ENCODE data around the gene ARID5A.

Gene ARID5A

GRCh38 chr2:96511851-96512250 lies 24.7 kb upstream of the ARID5A start:
- no peak for ATAC-seq (replicated peaks)
- Mint-ChIP-seq H3K27me3 (peaks cover 24 to 27% of the 10 kb centered on the region in 2 donors), H3K27ac (no peak overlapping the region), H3K36me3 (peaks cover 2 to 3% of the 10 kb centered on the region in 2 donors), H3K4me3 (no peak overlapping the region), H3K4me1 (peaks cover 17 to 28% of the 10 kb centered on the region in 2 donors), H3K9me3 (no peaks in the 10 kb centered on the region)
- DNase-seq = no peak

GRCh38 chr2:96512341-96512740 lies 24.2 kb upstream of the ARID5A start:
- no peak overlapping the region for H3K27ac Mint-ChIP-seq
- DNase-seq = no peak
- H3K9me3 Mint-ChIP-seq = peaks cover 4% of the 10 kb centered on the region in 2 donors
- peaks cover 24 to 27% of the 10 kb centered on the region in 2 donors for H3K27me3 Mint-ChIP-seq
- H3K36me3 Mint-ChIP-seq = peaks cover 5 to 7% of the 10 kb centered on the region in 2 donors
- no peak overlapping the region for H3K4me3 Mint-ChIP-seq
- peaks cover 17 to 26% of the 10 kb centered on the region in 2 donors for H3K4me1 Mint-ChIP-seq
- ATAC-seq (replicated peaks) = no peak

- Mint-ChIP-seq H3K4me3 (no peak overlapping the region), H3K4me1 (peaks cover 6 to 7% of the 10 kb centered on the region in 2 donors), H3K36me3 (peaks cover 5 to 7% of the 10 kb centered on the region in 2 donors), H3K27ac (no peak overlapping the region), H3K9me3 (peaks cover 7% of the 10 kb centered on the region in 2 donors), H3K27me3 (peaks cover 16 to 19% of the 10 kb centered on the region in 2 donors)
- DNase-seq (no peak), ATAC-seq (replicated peaks) (no peak)
These were observed 22.0 kb upstream of the ARID5A start for GRCh38 chr2:96514521-96514920.

- H3K9me3 Mint-ChIP-seq = peaks cover 7% of the 10 kb centered on the region in 2 donors
- DNase-seq = no peak
- ATAC-seq (replicated peaks) = no peak
These were observed 19.5 kb upstream of the ARID5A start for GRCh38 chr2:96517079-96517478.

DNA sequence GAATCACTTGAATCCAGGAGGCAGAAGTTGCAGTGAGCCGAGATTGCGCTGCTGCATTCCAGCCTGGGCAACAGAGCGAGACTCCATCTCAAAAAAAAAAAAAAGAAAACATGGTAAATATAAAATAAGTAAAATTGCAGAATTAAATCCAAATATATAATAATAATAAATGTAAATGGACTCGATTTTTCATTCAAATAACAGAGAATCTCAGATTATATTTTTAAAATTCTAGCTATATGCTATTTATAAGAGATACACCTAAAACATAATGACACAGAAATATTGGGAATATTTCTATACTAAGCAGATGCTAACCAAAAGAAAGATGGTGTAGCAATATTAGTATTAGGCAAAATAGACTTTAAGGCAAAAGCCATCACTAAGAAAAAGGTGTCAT lies 16.3 kb upstream of the ARID5A start:
- ATAC-seq (replicated peaks) = no peak
- no peak overlapping the region for H3K4me3 Mint-ChIP-seq
- DNase-seq = no peak

More at GRCh38 chr2:96517079-96517478, 19.5 kb upstream of the ARID5A start:
- peaks cover under 1 to 3% of the 10 kb centered on the region in 2 donors for H3K4me1 Mint-ChIP-seq
- H3K27me3 Mint-ChIP-seq = no peaks in the 10 kb centered on the region
- H3K4me3 Mint-ChIP-seq = no peak overlapping the region
- peaks cover 5 to 7% of the 10 kb centered on the region in 2 donors for H3K36me3 Mint-ChIP-seq
- no peak overlapping the region for H3K27ac Mint-ChIP-seq

GRCh38 chr2:96520697-96521096 lies 15.9 kb upstream of the ARID5A start:
- peaks cover 5 to 7% of the 10 kb centered on the region in 2 donors for H3K36me3 Mint-ChIP-seq
- H3K4me3 Mint-ChIP-seq = no peak overlapping the region
- ATAC-seq (replicated peaks) (no peak), DNase-seq (no peak)
- H3K27me3 Mint-ChIP-seq = peaks cover 0 to 10% of the 10 kb centered on the region in 2 donors
- peaks cover 7% of the 10 kb centered on the region in 2 donors for H3K9me3 Mint-ChIP-seq
- no peak overlapping the region for H3K27ac Mint-ChIP-seq
- peaks cover 14 to 32% of the 10 kb centered on the region in 2 donors for H3K4me1 Mint-ChIP-seq

More for the DNA sequence above, 16.3 kb upstream of the ARID5A start:
- Mint-ChIP-seq H3K36me3 (peaks cover 5 to 7% of the 10 kb centered on the region in 2 donors), H3K27ac (no peak overlapping the region), H3K4me1 (peaks cover 14 to 27% of the 10 kb centered on the region in 2 donors), H3K9me3 (peaks cover 7% of the 10 kb centered on the region in 2 donors), H3K27me3 (peaks cover 0 to 10% of the 10 kb centered on the region in 2 donors)

DNA sequence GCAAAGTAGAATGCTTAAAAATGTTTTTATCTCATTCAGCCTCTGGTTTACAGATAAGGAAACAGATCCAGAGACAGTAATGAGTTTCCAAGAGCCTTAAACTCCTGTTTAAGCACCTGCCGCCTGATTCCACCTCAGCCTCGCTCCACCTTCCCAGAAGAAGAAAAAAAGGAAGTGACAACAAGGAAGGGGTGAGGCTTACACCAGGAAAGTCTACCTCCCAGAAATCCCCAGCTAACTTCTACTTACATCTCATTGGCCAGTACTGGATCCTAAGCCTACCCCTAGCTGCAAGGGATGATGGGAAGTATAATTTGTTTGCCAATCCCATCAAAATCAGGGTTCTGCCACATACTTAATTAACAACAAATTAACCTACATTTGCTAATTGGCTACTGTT lies 15.3 kb upstream of the ARID5A start:
- Mint-ChIP-seq H3K27ac (no peak overlapping the region), H3K4me3 (no peak overlapping the region), H3K27me3 (peaks cover 3 to 10% of the 10 kb centered on the region in 2 donors), H3K4me1 (peaks cover 19 to 37% of the 10 kb centered on the region in 2 donors), H3K36me3 (peaks cover 4 to 5% of the 10 kb centered on the region in 2 donors), H3K9me3 (peaks cover 7% of the 10 kb centered on the region in 2 donors)
- DNase-seq (no peak), ATAC-seq (replicated peaks) (no peak)

GRCh38 chr2:96522304-96523203 lies 14.0 kb upstream of the ARID5A start:
- peaks cover under 1 to 3% of the 10 kb centered on the region in 2 donors for H3K9me3 Mint-ChIP-seq
- ATAC-seq (replicated peaks) (no peak), DNase-seq (no peak)
- no peak overlapping the region for H3K4me3 Mint-ChIP-seq
- peaks cover 26 to 47% of the 10 kb centered on the region in 2 donors for H3K4me1 Mint-ChIP-seq
- peaks cover 3 to 10% of the 10 kb centered on the region in 2 donors for H3K27me3 Mint-ChIP-seq
- peak overlapping the region; percentile 70 for H3K27ac Mint-ChIP-seq
- no peaks in the 10 kb centered on the region for H3K36me3 Mint-ChIP-seq

GRCh38 chr2:96523659-96524481 lies 12.7 kb upstream of the ARID5A start:
- Mint-ChIP-seq H3K4me1 (peaks cover 35 to 59% of the 10 kb centered on the region in 2 donors), H3K4me3 (no peak overlapping the region)

DNA sequence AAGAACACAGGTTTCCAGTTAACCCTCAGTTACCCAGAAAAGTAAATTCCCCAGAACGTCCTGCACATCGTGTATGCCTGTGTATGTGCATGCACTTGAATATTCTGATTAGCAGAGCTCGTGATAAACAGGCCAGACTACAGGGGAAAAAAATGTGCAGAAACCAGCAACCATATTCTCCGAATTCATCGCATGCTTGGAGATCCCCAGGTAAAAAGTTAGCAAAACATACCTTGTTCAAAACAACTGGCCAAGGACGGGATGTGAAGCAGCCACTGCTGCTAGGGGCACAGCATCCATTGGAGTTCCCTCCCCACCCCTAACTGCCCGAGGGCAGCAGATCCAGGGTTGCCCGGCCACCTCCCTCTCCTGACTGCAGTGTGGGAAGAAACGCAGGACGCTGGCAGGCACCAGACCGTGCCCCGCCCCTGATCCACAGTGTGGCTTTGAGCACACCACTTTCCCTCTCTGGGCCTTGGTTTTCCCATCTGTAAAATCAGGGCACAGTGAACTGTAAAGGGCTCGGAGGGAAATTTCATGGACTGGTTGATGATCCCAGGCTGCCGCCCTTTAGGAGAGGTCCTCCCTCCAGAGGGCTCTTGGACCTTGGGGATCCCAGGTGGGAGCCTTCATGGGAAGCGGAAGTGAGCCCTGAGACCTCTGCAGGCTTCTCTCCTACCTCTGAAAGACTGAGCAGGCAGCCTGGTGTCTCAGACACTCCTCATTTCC lies 11.9 kb upstream of the ARID5A start:
- Mint-ChIP-seq H3K27me3 (peaks cover 3 to 10% of the 10 kb centered on the region in 2 donors), H3K9me3 (no peaks in the 10 kb centered on the region), H3K27ac (no peak overlapping the region), H3K4me1 (peaks cover 42 to 66% of the 10 kb centered on the region in 2 donors), H3K4me3 (no peak overlapping the region), H3K36me3 (no peaks in the 10 kb centered on the region)
- no peak for ATAC-seq (replicated peaks)
- no peak for DNase-seq

More at GRCh38 chr2:96523659-96524481, 12.7 kb upstream of the ARID5A start:
- ATAC-seq (replicated peaks) = no peak
- Mint-ChIP-seq H3K27ac (no peak overlapping the region), H3K9me3 (no peaks in the 10 kb centered on the region), H3K27me3 (peaks cover 3 to 10% of the 10 kb centered on the region in 2 donors), H3K36me3 (no peaks in the 10 kb centered on the region)
- DNase-seq = no peak

GRCh38 chr2:96525211-96525507 lies 11.4 kb upstream of the ARID5A start:
- Mint-ChIP-seq H3K36me3 (no peaks in the 10 kb centered on the region), H3K4me1 (peaks cover 47 to 71% of the 10 kb centered on the region in 2 donors), H3K4me3 (no peak overlapping the region), H3K27ac (no peak overlapping the region), H3K27me3 (peaks cover 3 to 10% of the 10 kb centered on the region in 2 donors), H3K9me3 (no peaks in the 10 kb centered on the region)
- ATAC-seq (replicated peaks) = no peak
- DNase-seq = no peak

DNA sequence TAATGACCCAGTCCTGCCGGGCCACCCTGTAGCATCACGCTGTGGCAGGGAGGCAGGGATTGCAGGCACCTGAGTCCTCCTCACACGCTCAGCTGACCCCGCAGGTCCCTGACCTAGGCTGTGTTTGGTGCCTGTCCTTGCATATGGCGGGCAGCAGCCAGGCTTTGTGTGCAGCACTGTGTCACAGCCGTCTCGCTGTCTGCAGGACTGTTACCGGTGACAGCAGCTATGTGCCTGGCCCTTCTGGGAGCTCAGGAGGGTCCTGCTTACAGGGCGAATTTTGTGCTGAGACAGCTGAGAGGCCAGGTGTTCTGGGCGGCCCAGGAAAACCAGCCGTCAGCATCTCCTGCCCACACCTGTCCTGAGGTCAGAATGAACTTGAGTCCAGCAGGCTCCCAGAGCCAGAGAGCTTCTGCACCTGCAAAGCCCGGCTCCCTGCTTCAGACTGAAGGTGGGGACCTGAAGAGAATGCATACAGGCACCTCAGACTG lies 10.4 kb upstream of the ARID5A start:
- peaks cover 3 to 10% of the 10 kb centered on the region in 2 donors for H3K27me3 Mint-ChIP-seq
- peaks cover 56 to 81% of the 10 kb centered on the region in 2 donors for H3K4me1 Mint-ChIP-seq
- peak overlapping the region in 1 of 2 donors; percentile 80 for H3K4me3 Mint-ChIP-seq
- no peak overlapping the region for H3K27ac Mint-ChIP-seq
- ATAC-seq (replicated peaks) (no peak), DNase-seq (no peak)
- no peaks in the 10 kb centered on the region for H3K9me3 Mint-ChIP-seq
- H3K36me3 Mint-ChIP-seq = no peaks in the 10 kb centered on the region

DNA sequence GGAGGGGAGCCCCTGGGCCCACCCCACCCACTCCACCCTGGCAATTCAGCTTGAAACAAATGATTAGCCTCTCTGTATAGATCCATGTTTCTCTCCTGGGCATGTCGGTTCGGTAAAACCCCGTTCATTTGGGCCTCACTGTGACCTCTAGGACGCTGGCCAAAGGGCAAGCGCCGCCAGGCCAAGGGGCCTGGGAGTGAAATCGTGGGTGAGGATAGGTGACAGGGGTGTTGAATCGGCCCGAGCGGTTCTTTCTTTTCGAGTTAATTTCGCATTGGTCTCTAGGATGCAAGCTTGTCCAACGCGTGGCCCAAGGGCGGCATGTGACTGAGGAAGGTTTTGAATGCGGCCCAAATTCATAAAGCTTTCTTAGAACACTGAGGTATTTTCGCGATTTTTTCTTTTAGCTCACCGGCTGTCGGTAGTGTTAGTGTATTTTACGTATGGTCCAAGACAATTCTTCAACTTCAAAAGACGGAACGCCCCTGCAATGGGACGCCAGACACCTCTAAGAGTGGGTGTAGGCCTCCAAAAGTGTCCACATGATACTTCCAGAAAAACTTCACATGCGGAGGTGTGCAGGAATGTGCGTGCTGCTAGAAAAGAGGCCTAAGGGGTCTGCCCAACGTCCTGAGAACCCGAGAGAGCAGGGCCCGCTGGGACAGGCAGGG lies 9.8 kb upstream of the ARID5A start:
- Mint-ChIP-seq H3K27ac (peak overlapping the region; percentile 94), H3K4me1 (peaks cover 60 to 87% of the 10 kb centered on the region in 2 donors), H3K27me3 (peaks cover 3 to 10% of the 10 kb centered on the region in 2 donors), H3K9me3 (no peaks in the 10 kb centered on the region), H3K36me3 (no peaks in the 10 kb centered on the region), H3K4me3 (peak overlapping the region; percentile 66 to 80)
- no peak for DNase-seq
- no peak for ATAC-seq (replicated peaks)

Measured in stimulated activated naive B cell treated with anti-CD40 and anti-IgM and Interleukin-4, amounts not matched to agents 10 μg/mL and 1 μg/mL and 100 μg/mL, for 72 hours (primary cell).